Tibial nerve (tissue), 4 donors: ENCODE measurements around the gene THSD7B.

Source experiments
- CTCF ChIP-seq, 5 experiments: fragments of 200-600 bp in 3 of 5; fragments of 450-650 bp in 2 of 5; sonication (generic) in 3 of 5; IDR thresholded peaks; one replicate each; pipeline ENCODE4 v1.5.1; 2016 to 2019; ENCODE audit warnings: antibody characterized with exemption in 5 of 5, mild to moderate bottlenecking in 3 of 5, moderate library complexity in 2 of 5
- EP300 ChIP-seq, 2 donors: sonication (generic); formaldehyde crosslinking; IDR thresholded peaks; one replicate each; pipeline ENCODE4 v1.6.1; 2017; ENCODE audit warnings: antibody characterized with exemption in 2 of 2, mild to moderate bottlenecking in 1 of 2
- POLR2A ChIP-seq, 2 donors: fragments of 450-650 bp; IDR thresholded peaks; one replicate each; pipeline ENCODE4 v1.6.1; 2017; ENCODE audit warnings: antibody characterized with exemption in 2 of 2, mild to moderate bottlenecking in 2 of 2, moderate library complexity in 2 of 2

GRCh38 chr2:137165968-137166367, 400.6 kb downstream of the THSD7B start:
- TF ChIP-seq CTCF (IDR thresholded peaks at IDR 0.05) (no peak), POLR2A (IDR thresholded peaks at IDR 0.05) (no peak), EP300 (IDR thresholded peaks at IDR 0.05) (no peak)
